ENCODE results near the gene C10orf62. TPM values are rescaled to one million over a fixed set of nuclear protein-coding genes. Genes with fewer than 3 reads are reported as not detected.

C10orf62 gene
- polyA plus RNA-seq, 1 donor (not counting 4 experiments of a cell fraction or from before 2014, with no cell fraction given) = not detected

DNA sequence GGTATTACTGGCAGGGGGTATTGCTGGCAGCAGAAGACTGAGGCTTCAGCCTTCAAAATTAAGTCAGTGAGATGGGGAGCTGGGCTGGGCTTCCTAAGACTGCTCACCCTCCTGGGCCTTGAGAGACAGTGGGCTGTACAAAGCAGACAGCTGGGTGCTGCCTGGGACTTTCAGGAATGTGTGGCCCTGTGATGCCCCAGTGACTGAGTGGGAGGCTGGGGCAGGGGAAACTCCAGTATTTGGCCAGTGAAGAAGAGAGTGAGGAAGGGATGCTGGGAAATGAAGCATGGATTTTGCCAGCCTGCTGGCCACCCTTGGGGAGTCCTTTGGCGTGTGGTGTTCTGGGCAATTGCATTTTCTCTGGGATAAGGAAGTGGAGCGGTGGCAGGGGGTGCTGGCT is 16.5 kb upstream of the C10orf62 start:
- Histone ChIP-seq H3K9me1 (ENCODE audit: control insufficient read depth, extremely low read depth, insufficient read depth, low read length) (no peaks in the 10 kb centered on the region), H3K4me3 (ENCODE audit: control insufficient read depth in 2 of 3, extremely low read depth in 1 of 3, insufficient read depth in 2 of 3, low read depth in 1 of 3, low read length in 3 of 3) (no peak overlapping the region), H3K4me1 (ENCODE audit: control insufficient read depth, extremely low read depth, insufficient read depth, low read length) (peaks cover 60% of the 10 kb centered on the region), H3K9ac (ENCODE audit: control insufficient read depth, extremely low read depth, insufficient read depth, low read length) (peak overlapping the region; percentile 80), H3K27me3 (ENCODE audit: control insufficient read depth, extremely low read depth, insufficient read depth, low read length) (no peaks in the 10 kb centered on the region), H3K36me3 (ENCODE audit: control insufficient read depth in 2 of 2, extremely low read depth in 1 of 2, insufficient read depth in 2 of 2, low read length in 2 of 2) (peaks cover 3 to 11% of the 10 kb centered on the region in 2 experiments), H2AFZ (ENCODE audit: control insufficient read depth, low read length) (no peak overlapping the region), H3K4me2 (ENCODE audit: control insufficient read depth, extremely low read depth, insufficient read depth, low read depth, low read length) (peak overlapping the region; percentile 37), H4K20me1 (ENCODE audit: control insufficient read depth, extremely low read depth, insufficient read depth, low read length) (no peaks in the 10 kb centered on the region), H3K9me3 (ENCODE audit: control insufficient read depth, low read depth, low read length) (no peaks in the 10 kb centered on the region), H3K27ac (ENCODE audit: control insufficient read depth, insufficient read depth, low read length) (peak overlapping the region; percentile 92), H3K79me2 (ENCODE audit: control insufficient read depth, insufficient read depth, low read length) (no peaks in the 10 kb centered on the region)
- dilution Hi-C loops (cut with MboI; ENCODE audit: extremely low pct_ligation_motif_present, low sequenced_read_pairs) = no loop called here
- TF ChIP-seq EZH2 (IDR thresholded peaks at IDR 0.05; ENCODE audit: low read length) = no peak
- FAIRE-seq (no peak), DNase-seq (ENCODE audit: low read depth, low spot score) (no peak)

DNA sequence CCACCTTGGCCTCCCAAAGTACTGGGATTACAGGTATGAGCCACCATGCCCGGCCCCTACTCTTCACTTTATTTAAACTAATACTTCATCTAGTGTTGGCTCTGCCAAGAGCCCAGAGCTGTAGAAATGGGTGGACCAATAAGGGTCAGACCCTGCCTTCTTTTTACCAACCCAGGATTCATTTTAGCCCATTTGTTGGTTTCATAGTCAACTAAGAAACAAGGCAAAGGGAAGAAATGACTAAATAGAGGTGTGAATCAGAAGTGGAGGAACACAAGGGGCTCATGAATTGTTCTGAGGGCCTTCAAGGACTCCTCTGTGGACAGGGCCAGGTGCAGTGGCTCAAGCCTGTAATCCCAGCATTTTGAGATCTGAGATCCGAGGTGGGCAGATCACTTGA is 15.8 kb upstream of the C10orf62 start:
- FAIRE-seq (peak; percentile 17), DNase-seq (ENCODE audit: low read depth, low spot score) (no peak)
- no peak overlapping the region for H3K27ac ChIP-seq (ENCODE audit: control insufficient read depth, insufficient read depth, low read length)
- TF ChIP-seq, protein P1, sequence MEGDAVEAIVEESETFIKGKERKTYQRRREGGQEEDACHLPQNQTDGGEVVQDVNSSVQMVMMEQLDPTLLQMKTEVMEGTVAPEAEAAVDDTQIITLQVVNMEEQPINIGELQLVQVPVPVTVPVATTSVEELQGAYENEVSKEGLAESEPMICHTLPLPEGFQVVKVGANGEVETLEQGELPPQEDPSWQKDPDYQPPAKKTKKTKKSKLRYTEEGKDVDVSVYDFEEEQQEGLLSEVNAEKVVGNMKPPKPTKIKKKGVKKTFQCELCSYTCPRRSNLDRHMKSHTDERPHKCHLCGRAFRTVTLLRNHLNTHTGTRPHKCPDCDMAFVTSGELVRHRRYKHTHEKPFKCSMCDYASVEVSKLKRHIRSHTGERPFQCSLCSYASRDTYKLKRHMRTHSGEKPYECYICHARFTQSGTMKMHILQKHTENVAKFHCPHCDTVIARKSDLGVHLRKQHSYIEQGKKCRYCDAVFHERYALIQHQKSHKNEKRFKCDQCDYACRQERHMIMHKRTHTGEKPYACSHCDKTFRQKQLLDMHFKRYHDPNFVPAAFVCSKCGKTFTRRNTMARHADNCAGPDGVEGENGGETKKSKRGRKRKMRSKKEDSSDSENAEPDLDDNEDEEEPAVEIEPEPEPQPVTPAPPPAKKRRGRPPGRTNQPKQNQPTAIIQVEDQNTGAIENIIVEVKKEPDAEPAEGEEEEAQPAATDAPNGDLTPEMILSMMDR (optimal IDR thresholded peaks at IDR 0.05 in 1 of 3, IDR thresholded peaks at IDR 0.05 in 1 of 3, conservative IDR thresholded peaks at IDR 0.05 in 1 of 3; ENCODE audit: extremely low read depth in 1 of 3, insufficient read depth in 2 of 3, low read length in 3 of 3) = no peak
- no peak for TF ChIP-seq EZH2 (IDR thresholded peaks at IDR 0.05; ENCODE audit: low read length)
- H2AFZ ChIP-seq (ENCODE audit: control insufficient read depth, low read length) = no peak overlapping the region
- H3K4me2 ChIP-seq (ENCODE audit: control insufficient read depth, extremely low read depth, insufficient read depth, low read depth, low read length) = no peak overlapping the region
- no peak overlapping the region for H3K4me3 ChIP-seq (ENCODE audit: control insufficient read depth in 2 of 3, extremely low read depth in 1 of 3, insufficient read depth in 2 of 3, low read depth in 1 of 3, low read length in 3 of 3)
- H3K9me1 ChIP-seq (ENCODE audit: control insufficient read depth, extremely low read depth, insufficient read depth, low read length) = no peaks in the 10 kb centered on the region
- H3K4me1 ChIP-seq (ENCODE audit: control insufficient read depth, extremely low read depth, insufficient read depth, low read length) = peaks cover 60% of the 10 kb centered on the region
- no peak overlapping the region for H3K9ac ChIP-seq (ENCODE audit: control insufficient read depth, extremely low read depth, insufficient read depth, low read length)
- dilution Hi-C loops (cut with MboI; ENCODE audit: extremely low pct_ligation_motif_present, low sequenced_read_pairs) = no loop called here
- H3K79me2 ChIP-seq (ENCODE audit: control insufficient read depth, insufficient read depth, low read length) = no peaks in the 10 kb centered on the region
- H3K36me3 ChIP-seq (ENCODE audit: control insufficient read depth in 2 of 2, extremely low read depth in 1 of 2, insufficient read depth in 2 of 2, low read length in 2 of 2) = peaks cover 1 to 10% of the 10 kb centered on the region in 2 experiments
- H3K9me3 ChIP-seq (ENCODE audit: control insufficient read depth, low read depth, low read length) = no peaks in the 10 kb centered on the region
- H4K20me1 ChIP-seq (ENCODE audit: control insufficient read depth, extremely low read depth, insufficient read depth, low read length) = no peaks in the 10 kb centered on the region
- H3K27me3 ChIP-seq (ENCODE audit: control insufficient read depth, extremely low read depth, insufficient read depth, low read length) = no peaks in the 10 kb centered on the region

Data from keratinocyte (primary cell).